ENCODE data around the gene IFITM10.

DNA sequence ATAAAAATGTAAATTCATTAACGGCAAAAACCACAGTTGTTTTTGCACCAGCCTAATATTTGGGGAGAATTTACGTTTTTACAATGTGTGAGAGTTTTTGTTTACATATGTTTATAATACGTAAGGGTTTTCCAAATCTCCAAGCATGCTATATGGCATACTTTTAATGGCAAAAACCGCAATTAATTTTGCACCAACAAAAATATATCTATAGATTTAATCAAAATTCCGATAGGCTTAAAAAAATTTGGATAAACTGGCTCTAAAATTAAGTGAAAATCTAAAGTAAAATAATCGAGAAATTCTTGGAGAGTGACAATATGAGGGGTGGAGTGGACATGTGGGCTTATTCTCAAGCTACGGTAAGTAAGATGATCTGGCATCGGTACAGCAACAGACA is 30.6 kb downstream of the IFITM10 start:
- TF ChIP-seq GATA3 (IDR thresholded peaks at IDR 0.05; ENCODE audit: low read depth, low read length), result no peak
- TF ChIP-seq GATA2 (IDR thresholded peaks at IDR 0.05; ENCODE audit: low read depth, low read length), result no peak
